GM18873 (cell line): ENCODE data around the gene PRKAR2A.

Source experiments
- ATAC-seq: cut with Tn5 transposase; IDR thresholded peaks from one replicate; pipeline ENCODE4 v1.9.1; 2021; ENCODE audit warnings: mild to moderate bottlenecking, moderate library complexity, moderate number of reproducible peaks; ENCODE audit not compliant: unreplicated experiment, low FRiP score

The PRKAR2A gene

DNA sequence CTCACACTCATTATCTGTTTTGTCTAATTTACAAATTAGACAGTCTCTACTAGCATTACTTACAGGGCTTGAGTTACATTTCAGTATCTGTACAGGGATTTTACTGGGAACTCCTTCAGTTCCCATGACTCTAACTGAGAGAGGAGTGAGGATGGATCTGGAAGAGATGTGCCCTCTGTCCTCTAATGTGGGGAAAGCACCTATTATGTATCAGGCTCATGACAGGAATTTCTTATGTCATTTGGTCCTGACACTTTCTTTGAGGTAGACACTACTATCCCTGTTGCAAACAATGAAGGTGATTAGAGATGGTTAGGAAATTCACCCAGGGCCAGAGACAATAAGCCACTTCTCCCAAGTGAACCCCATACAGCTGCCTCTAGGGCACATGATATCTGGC lies 151.1 kb downstream of the PRKAR2A start:
- ATAC-seq: no peak
